Neural cell (in vitro differentiated cells): ENCODE results near the gene SORCS1. TPM values are rescaled to one million over a fixed set of nuclear protein-coding genes. Genes with fewer than 3 reads are reported as not detected.

Experiments
- H2AFZ ChIP-seq: fragments of 200-600, 300-800 bp; sonication (generic), shearing (Covaris generic); 2 replicates; pipeline ENCODE4 v1.6.0; 2014; ENCODE audit warnings: low read depth, mild to moderate bottlenecking, antibody characterized with exemption, low read length, moderate library complexity
- H3F3A ChIP-seq: fragments of 200-600 bp; shearing (Covaris generic); 2 replicates; pipeline ENCODE4 v1.6.1; 2016; ENCODE audit warnings: mild to moderate bottlenecking, moderate library complexity, mixed read lengths, antibody characterized with exemption, low read length; ENCODE audit not compliant: insufficient read depth, poor library complexity, severe bottlenecking
- H3K27ac ChIP-seq: fragments of 200-600, 300-800 bp; sonication (generic), shearing (Covaris generic); 2 replicates; pipeline ENCODE4 v1.5.1; 2014; ENCODE audit warnings: mild to moderate bottlenecking, low read length, moderate library complexity
- H3K27me3 ChIP-seq: fragments of 300-800, 200-600 bp; sonication (generic), shearing (Covaris generic); 2 replicates; pipeline ENCODE4 v1.6.0; 2014; ENCODE audit warnings: mild to moderate bottlenecking, low read depth, low read length, moderate library complexity; ENCODE audit not compliant: insufficient read depth
- H3K36me3 ChIP-seq: fragments of 300-800, 200-600 bp; sonication (generic), shearing (Covaris generic); 2 replicates; pipeline ENCODE4 v1.5.1; 2014; ENCODE audit warnings: mild to moderate bottlenecking, antibody characterized with exemption, low read length, moderate library complexity; ENCODE audit not compliant: insufficient read depth
- H3K4me2 ChIP-seq: fragments of 300-800, 200-600 bp; sonication (generic), shearing (Covaris generic); 2 replicates; pipeline ENCODE4 v1.6.0; 2014; ENCODE audit warnings: mild to moderate bottlenecking, low read length
- H3K4me3 ChIP-seq: fragments of 300-800, 200-600 bp; sonication (generic), shearing (Covaris generic); 2 replicates; pipeline ENCODE4 v1.5.1; 2014; ENCODE audit warnings: mild to moderate bottlenecking, low read length, moderate library complexity
- H3K79me2 ChIP-seq: fragments of 200-600 bp; shearing (Covaris generic); replicated peaks from 2 replicates; pipeline ENCODE4 v1.6.0; 2014; ENCODE audit warnings: mild to moderate bottlenecking, low read length, moderate library complexity; ENCODE audit not compliant: insufficient read depth
- H3K9ac ChIP-seq: fragments of 300-800, 200-600 bp; sonication (generic), shearing (Covaris generic); 2 replicates; pipeline ENCODE4 v1.6.1; 2016; ENCODE audit warnings: mild to moderate bottlenecking, low read length, mixed read lengths
- H3K9me2 ChIP-seq: fragments of 200-600 bp; shearing (Covaris generic); 2 replicates; pipeline ENCODE4 v1.6.1; 2016; ENCODE audit warnings: mild to moderate bottlenecking, low read length, mixed read lengths; ENCODE audit not compliant: insufficient read depth
- H3K9me3 ChIP-seq: fragments of 200-600, 300-800 bp; sonication (generic), shearing (Covaris generic); 2 replicates; pipeline ENCODE4 v1.6.1; 2016; ENCODE audit warnings: mild to moderate bottlenecking, mixed run types, low read length, moderate library complexity, mixed read lengths
- H4K20me1 ChIP-seq: fragments of 200-600 bp; shearing (Covaris generic); 2 replicates; pipeline ENCODE4 v1.6.1; 2016; ENCODE audit warnings: mild to moderate bottlenecking, mixed run types; ENCODE audit not compliant: insufficient read depth
- EP300 ChIP-seq: fragments of 450-650 bp; conservative IDR thresholded peaks from 2 replicates; pipeline ENCODE4 v1.6.1; 2014; ENCODE audit warnings: antibody characterized with exemption, mild to moderate bottlenecking, moderate library complexity; ENCODE audit not compliant: poor library complexity, severe bottlenecking
- EZH2 ChIP-seq: fragments of 200-600, 300-800 bp; shearing (Covaris generic), sonication (generic); IDR thresholded peaks from 2 replicates; pipeline ENCODE4 v1.6.1; 2014; ENCODE audit warnings: antibody characterized with exemption, low read length, borderline replicate concordance, mild to moderate bottlenecking; ENCODE audit not compliant: insufficient read depth, poor library complexity, severe bottlenecking
- MXI1 ChIP-seq: fragments of 450-650 bp; conservative IDR thresholded peaks from 2 replicates; pipeline ENCODE4 v1.6.1; 2014; ENCODE audit warnings: antibody characterized with exemption, mild to moderate bottlenecking; ENCODE audit not compliant: poor library complexity, severe bottlenecking
- POLR2AphosphoS5 ChIP-seq: IDR thresholded peaks from 2 replicates; pipeline ENCODE4 v1.6.1; 2012
- RAD21 ChIP-seq: fragments of 450-650 bp; conservative IDR thresholded peaks from 2 replicates; pipeline ENCODE4 v1.6.1; 2014; ENCODE audit warnings: antibody characterized with exemption, mild to moderate bottlenecking, moderate library complexity
- SMC3 ChIP-seq: fragments of 450-650 bp; conservative IDR thresholded peaks from 2 replicates; pipeline ENCODE4 v1.6.1; 2014; ENCODE audit warnings: antibody characterized with exemption, mild to moderate bottlenecking, moderate library complexity; ENCODE audit not compliant: poor library complexity
- TAF1 ChIP-seq: IDR thresholded peaks from 2 replicates; pipeline ENCODE4 v1.6.1; 2012; ENCODE audit warnings: low read depth
- polyA plus RNA-seq: library from polyadenylated mRNA; depleted of rRNA; stranded (reverse); fragments of >200 nt; gene quantifications from 2 replicates; pipeline ENCODE4 v1.2.3, GENCODE V29; 2014
- TF ChIP-seq, protein P1 (sequence below): fragments of 450-650 bp; IDR thresholded peaks from 2 replicates; pipeline ENCODE4 v1.5.1; 2014; ENCODE audit warnings: antibody characterized with exemption, mild to moderate bottlenecking, moderate library complexity; ENCODE audit not compliant: poor library complexity, severe bottlenecking
- TF ChIP-seq, protein P2 (sequence below): IDR thresholded peaks from 2 replicates; pipeline ENCODE4 v1.6.1; 2012; ENCODE audit warnings: borderline replicate concordance

SORCS1 gene
- polyA plus RNA-seq, 1 donor from 2014 or later: 27.0 TPM

DNA sequence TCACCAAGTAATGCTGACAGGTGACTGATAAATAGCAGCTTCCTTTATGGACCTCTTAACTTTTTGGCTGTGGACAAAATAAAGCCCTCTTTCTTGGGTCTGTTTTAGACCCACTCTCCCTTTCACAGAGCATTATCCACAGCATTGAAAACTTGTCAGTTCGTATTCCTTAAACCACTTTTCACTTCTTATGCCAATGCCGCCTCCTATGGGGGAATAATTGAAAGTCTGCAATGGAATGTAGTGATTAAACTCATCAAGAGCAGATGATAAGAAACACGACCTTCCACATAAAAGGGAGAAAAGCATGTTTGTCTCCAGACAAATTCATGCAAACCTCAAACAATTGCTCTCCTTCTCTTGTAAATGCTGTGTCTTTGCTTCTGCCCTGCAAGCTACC, 153.4 kb downstream of the SORCS1 start:
- H2AFZ ChIP-seq: no peak overlapping the region
- H4K20me1 ChIP-seq: no peaks in the 10 kb centered on the region
- no peaks in the 10 kb centered on the region for H3K27me3 ChIP-seq
- no peak overlapping the region for H3K4me2 ChIP-seq
- no peaks in the 10 kb centered on the region for H3K9me3 ChIP-seq
- no peak overlapping the region for H3K27ac ChIP-seq
- no peaks in the 10 kb centered on the region for H3K36me3 ChIP-seq
- H3K9me2 ChIP-seq: no peaks in the 10 kb centered on the region
- H3K4me3 ChIP-seq: no peak overlapping the region
- no peak overlapping the region for H3K9ac ChIP-seq
- no peaks in the 10 kb centered on the region for H3F3A ChIP-seq
- TF ChIP-seq EZH2 (no peak), SMC3 (no peak), RAD21 (no peak), POLR2AphosphoS5 (no peak), TAF1 (no peak), MXI1 (no peak), EP300 (no peak)
- TF ChIP-seq, protein P1, sequence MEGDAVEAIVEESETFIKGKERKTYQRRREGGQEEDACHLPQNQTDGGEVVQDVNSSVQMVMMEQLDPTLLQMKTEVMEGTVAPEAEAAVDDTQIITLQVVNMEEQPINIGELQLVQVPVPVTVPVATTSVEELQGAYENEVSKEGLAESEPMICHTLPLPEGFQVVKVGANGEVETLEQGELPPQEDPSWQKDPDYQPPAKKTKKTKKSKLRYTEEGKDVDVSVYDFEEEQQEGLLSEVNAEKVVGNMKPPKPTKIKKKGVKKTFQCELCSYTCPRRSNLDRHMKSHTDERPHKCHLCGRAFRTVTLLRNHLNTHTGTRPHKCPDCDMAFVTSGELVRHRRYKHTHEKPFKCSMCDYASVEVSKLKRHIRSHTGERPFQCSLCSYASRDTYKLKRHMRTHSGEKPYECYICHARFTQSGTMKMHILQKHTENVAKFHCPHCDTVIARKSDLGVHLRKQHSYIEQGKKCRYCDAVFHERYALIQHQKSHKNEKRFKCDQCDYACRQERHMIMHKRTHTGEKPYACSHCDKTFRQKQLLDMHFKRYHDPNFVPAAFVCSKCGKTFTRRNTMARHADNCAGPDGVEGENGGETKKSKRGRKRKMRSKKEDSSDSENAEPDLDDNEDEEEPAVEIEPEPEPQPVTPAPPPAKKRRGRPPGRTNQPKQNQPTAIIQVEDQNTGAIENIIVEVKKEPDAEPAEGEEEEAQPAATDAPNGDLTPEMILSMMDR: no peak
- TF ChIP-seq, protein P2, sequence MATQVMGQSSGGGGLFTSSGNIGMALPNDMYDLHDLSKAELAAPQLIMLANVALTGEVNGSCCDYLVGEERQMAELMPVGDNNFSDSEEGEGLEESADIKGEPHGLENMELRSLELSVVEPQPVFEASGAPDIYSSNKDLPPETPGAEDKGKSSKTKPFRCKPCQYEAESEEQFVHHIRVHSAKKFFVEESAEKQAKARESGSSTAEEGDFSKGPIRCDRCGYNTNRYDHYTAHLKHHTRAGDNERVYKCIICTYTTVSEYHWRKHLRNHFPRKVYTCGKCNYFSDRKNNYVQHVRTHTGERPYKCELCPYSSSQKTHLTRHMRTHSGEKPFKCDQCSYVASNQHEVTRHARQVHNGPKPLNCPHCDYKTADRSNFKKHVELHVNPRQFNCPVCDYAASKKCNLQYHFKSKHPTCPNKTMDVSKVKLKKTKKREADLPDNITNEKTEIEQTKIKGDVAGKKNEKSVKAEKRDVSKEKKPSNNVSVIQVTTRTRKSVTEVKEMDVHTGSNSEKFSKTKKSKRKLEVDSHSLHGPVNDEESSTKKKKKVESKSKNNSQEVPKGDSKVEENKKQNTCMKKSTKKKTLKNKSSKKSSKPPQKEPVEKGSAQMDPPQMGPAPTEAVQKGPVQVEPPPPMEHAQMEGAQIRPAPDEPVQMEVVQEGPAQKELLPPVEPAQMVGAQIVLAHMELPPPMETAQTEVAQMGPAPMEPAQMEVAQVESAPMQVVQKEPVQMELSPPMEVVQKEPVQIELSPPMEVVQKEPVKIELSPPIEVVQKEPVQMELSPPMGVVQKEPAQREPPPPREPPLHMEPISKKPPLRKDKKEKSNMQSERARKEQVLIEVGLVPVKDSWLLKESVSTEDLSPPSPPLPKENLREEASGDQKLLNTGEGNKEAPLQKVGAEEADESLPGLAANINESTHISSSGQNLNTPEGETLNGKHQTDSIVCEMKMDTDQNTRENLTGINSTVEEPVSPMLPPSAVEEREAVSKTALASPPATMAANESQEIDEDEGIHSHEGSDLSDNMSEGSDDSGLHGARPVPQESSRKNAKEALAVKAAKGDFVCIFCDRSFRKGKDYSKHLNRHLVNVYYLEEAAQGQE: no peak
- no peaks in the 10 kb centered on the region for H3K79me2 ChIP-seq

DNA sequence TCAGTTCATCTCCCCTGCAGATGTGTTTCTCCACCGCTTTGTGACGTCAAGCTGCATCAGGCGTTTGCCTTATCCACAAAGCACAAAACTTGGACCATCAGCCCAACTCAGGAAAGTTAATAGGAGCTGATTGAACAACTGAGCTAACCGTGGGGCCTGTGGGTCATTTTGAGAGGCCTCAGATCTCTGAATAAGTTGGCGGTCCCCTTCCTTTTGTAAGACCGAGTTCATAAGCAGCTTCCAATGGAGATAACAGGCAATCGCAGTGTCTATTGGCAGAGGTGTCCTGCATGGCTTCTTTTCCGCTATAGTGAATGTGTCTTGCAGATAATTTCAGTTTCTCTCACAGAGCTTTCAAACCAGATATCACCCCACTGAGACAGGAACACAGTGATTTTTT, 154.0 kb downstream of the SORCS1 start:
- no peak overlapping the region for H3K9ac ChIP-seq
- H3K27ac ChIP-seq: no peak overlapping the region
- H3K36me3 ChIP-seq: no peaks in the 10 kb centered on the region
- no peak overlapping the region for H2AFZ ChIP-seq
- H3K9me2 ChIP-seq: no peaks in the 10 kb centered on the region
- no peak overlapping the region for H3K4me2 ChIP-seq
- no peaks in the 10 kb centered on the region for H3F3A ChIP-seq
- no peak overlapping the region for H3K4me3 ChIP-seq
- no peaks in the 10 kb centered on the region for H4K20me1 ChIP-seq
- no peaks in the 10 kb centered on the region for H3K9me3 ChIP-seq
- H3K79me2 ChIP-seq: no peaks in the 10 kb centered on the region
- TF ChIP-seq, protein P2: no peak
- TF ChIP-seq EZH2 (no peak), RAD21 (no peak), POLR2AphosphoS5 (no peak), SMC3 (no peak), MXI1 (no peak), TAF1 (no peak), EP300 (no peak)
- TF ChIP-seq, protein P1: no peak
- no peaks in the 10 kb centered on the region for H3K27me3 ChIP-seq
